ENCODE data around the gene ERP29. TPM values are rescaled to one million over a fixed set of nuclear protein-coding genes. Genes with fewer than 3 reads are reported as not detected.

The ERP29 gene
- total RNA-seq, 2 experiments from 2014 or later: 82.9 to 83.7 TPM

DNA sequence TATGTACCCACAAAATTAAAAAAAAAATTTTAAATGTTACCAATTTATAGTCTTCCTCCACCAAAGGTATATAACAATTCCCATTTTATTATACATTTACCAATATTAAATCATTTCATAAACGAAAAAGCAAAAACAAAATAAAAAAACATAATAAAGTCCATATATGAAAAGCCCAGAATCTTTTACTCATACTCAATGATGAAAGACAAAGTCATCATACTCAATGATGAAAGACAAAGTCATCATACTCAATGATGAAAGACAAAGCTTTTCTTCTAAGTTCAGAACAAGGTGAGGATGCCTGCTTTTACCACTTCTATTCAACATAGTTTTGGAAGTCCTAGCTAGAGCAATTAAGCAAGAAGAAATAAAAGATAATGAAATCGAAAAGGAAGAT is 28.4 kb upstream of the ERP29 start:
- Mint-ChIP-seq H3K36me3 (ENCODE audit: low read depth) (peaks cover 4% of the 10 kb centered on the region), H3K4me1 (ENCODE audit: low read depth) (peaks cover 8% of the 10 kb centered on the region), H3K4me3 (no peak overlapping the region), H3K27me3 (no peaks in the 10 kb centered on the region), H3K9me3 (no peaks in the 10 kb centered on the region), H3K27ac (no peak overlapping the region)
- DNase-seq (no peak), ATAC-seq (no peak)
- intact Hi-C loops (cut with micrococcal nuclease): no loop called here
- ChIA-PET CTCF (no interaction called here), POLR2A (no interaction called here)
- TF ChIP-seq, protein P1, sequence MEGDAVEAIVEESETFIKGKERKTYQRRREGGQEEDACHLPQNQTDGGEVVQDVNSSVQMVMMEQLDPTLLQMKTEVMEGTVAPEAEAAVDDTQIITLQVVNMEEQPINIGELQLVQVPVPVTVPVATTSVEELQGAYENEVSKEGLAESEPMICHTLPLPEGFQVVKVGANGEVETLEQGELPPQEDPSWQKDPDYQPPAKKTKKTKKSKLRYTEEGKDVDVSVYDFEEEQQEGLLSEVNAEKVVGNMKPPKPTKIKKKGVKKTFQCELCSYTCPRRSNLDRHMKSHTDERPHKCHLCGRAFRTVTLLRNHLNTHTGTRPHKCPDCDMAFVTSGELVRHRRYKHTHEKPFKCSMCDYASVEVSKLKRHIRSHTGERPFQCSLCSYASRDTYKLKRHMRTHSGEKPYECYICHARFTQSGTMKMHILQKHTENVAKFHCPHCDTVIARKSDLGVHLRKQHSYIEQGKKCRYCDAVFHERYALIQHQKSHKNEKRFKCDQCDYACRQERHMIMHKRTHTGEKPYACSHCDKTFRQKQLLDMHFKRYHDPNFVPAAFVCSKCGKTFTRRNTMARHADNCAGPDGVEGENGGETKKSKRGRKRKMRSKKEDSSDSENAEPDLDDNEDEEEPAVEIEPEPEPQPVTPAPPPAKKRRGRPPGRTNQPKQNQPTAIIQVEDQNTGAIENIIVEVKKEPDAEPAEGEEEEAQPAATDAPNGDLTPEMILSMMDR (IDR thresholded peaks at IDR 0.05): no peak

DNA sequence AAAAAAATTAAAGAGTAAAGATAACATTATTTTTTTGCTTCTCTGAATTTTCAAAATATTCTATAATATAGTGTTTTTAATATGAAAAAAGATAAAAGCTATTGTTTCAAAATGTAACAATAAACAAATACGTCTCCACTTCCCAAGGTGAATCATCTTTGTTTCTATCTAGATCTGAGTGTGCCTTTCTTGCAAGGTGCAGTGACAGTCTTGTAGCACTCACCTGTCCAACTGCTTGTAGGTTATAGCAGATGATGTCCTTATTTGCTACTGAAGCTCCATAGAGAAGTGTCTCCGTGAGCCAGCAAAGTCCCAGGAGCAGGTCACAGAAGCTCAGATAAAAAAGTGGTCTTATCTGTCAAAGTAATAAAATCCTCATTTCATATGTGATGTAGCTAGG is 21.7 kb upstream of the ERP29 start:
- intact Hi-C loops (cut with micrococcal nuclease): no loop called here
- ATAC-seq: peak; percentile 38
- H3K27me3 Mint-ChIP-seq: no peaks in the 10 kb centered on the region
- H3K4me1 Mint-ChIP-seq (ENCODE audit: low read depth): peaks cover 47% of the 10 kb centered on the region
- no peaks in the 10 kb centered on the region for H3K9me3 Mint-ChIP-seq
- CTCF ChIA-PET: interaction anchor here (1.4 kb wide), 2 partner anchors 23 to 46 kb away, joined by 4 to 6 read pairs; partner anchors contain the start of genes ERP29 and TMEM116
- DNase-seq: no peak
- no peak overlapping the region for H3K4me3 Mint-ChIP-seq
- TF ChIP-seq, protein P1 (IDR thresholded peaks at IDR 0.05): no peak
- no peak overlapping the region for H3K27ac Mint-ChIP-seq
- POLR2A ChIA-PET: interaction anchor here (0.6 to 3.5 kb wide), 5 partner anchors 10 to 261 kb away, joined by 3 to 27 read pairs (median 3); partner anchors contain the start of genes ERP29 and TMEM116
- H3K36me3 Mint-ChIP-seq (ENCODE audit: low read depth): peaks cover 4% of the 10 kb centered on the region

DNA sequence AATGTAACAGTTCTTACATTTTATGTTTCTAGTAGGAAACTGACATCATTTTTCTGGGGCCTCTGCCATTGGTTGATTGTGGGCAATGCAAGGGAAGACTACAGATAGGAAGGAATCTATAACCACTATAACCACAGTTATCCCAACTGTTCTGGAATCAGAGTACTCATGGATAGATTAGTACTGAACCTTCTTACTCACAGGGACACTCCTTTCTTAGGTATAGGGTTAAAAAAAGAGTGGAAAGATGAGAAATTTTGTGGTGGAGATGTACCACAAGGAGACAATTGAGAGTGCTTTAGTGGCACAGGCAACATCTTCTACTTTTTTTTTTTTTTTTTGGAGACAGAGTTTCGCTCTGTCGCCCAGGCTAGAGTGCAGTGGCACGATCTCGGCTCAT is 21.3 kb upstream of the ERP29 start:
- H3K27ac Mint-ChIP-seq: peak overlapping the region; percentile 6
- ChIA-PET POLR2A (interaction anchor here (0.6 to 3.5 kb wide), 5 partner anchors 9 to 261 kb away, joined by 3 to 27 read pairs (median 3); partner anchors contain the start of genes ERP29 and TMEM116), CTCF (interaction anchor here (1.4 kb wide), 2 partner anchors 22 to 47 kb away, joined by 4 to 6 read pairs; partner anchors contain the start of genes ERP29 and TMEM116)
- intact Hi-C loops (cut with micrococcal nuclease): no loop called here
- no peaks in the 10 kb centered on the region for H3K27me3 Mint-ChIP-seq
- peaks cover 51% of the 10 kb centered on the region for H3K4me1 Mint-ChIP-seq (ENCODE audit: low read depth)
- ATAC-seq (peak; percentile 28), DNase-seq (no peak)
- TF ChIP-seq, protein P1 (IDR thresholded peaks at IDR 0.05): no peak
- peaks cover 4% of the 10 kb centered on the region for H3K36me3 Mint-ChIP-seq (ENCODE audit: low read depth)
- H3K4me3 Mint-ChIP-seq: no peak overlapping the region
- no peaks in the 10 kb centered on the region for H3K9me3 Mint-ChIP-seq

DNA sequence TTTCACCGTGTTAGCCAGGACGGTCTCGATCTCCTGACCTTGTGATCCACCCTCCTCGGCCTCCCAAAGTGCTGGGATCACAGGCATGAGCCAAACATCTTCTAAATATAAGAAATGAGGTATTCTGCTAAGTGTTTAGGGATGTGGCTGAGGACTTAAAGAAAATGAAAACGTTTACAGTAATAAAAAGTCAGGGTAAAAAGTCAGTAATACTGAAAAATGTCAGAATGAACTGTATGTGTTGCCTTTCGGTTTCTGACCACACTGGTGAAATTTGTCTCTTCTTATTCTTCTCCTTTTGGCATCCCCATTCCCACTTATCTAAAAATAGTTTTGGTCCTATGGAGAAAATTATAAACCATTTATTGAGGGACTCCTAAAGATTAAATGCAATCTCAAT is 20.8 kb upstream of the ERP29 start:
- ChIA-PET POLR2A (interaction anchor here (0.6 to 3.5 kb wide), 3 partner anchors 9 to 262 kb away, joined by 3 to 27 read pairs (median 5); partner anchors contain the start of genes ERP29 and TMEM116), CTCF (interaction anchor here (1.1 to 1.4 kb wide), 4 partner anchors 9 to 22 kb away, joined by 3 to 6 read pairs (median 4); partner anchors contain the start of genes ERP29 and TMEM116)
- H3K36me3 Mint-ChIP-seq (ENCODE audit: low read depth): peaks cover 4% of the 10 kb centered on the region
- ATAC-seq: peak; percentile 22
- no peak overlapping the region for H3K4me3 Mint-ChIP-seq
- no peaks in the 10 kb centered on the region for H3K27me3 Mint-ChIP-seq
- peaks cover 54% of the 10 kb centered on the region for H3K4me1 Mint-ChIP-seq (ENCODE audit: low read depth)
- DNase-seq: no peak
- TF ChIP-seq, protein P1 (IDR thresholded peaks at IDR 0.05): no peak
- no peaks in the 10 kb centered on the region for H3K9me3 Mint-ChIP-seq
- H3K27ac Mint-ChIP-seq: peak overlapping the region; percentile 35
- intact Hi-C loops (cut with micrococcal nuclease): no loop called here

All from activated CD8-positive, alpha-beta T cell treated with anti-CD3 and anti-CD28 coated beads for 36 hours (primary cell).